Thymus (tissue), 11 donors: ENCODE results near the gene UGT1A4. TPM values are rescaled to one million over a fixed set of nuclear protein-coding genes. Genes with fewer than 3 reads are reported as not detected.

ENCODE experiments used
- DNase-seq, 9 donors: peaks; one replicate each; pipeline ENCODE4 v3.0.0-alpha.2; 2013; ENCODE audit warnings: low spot score in 9 of 9, low read depth in 6 of 9, missing footprints in 1 of 9
- H3K27ac ChIP-seq, 2 donors: one replicate each; pipeline ENCODE4 v1.5.1; 2013; ENCODE audit warnings: control low read depth in 1 of 2, low read depth in 1 of 2, low read length in 1 of 2, mild to moderate bottlenecking in 1 of 2, moderate library complexity in 1 of 2
- H3K27me3 ChIP-seq, 2 donors: one replicate each; pipeline ENCODE4 v1.5.1; 2013; ENCODE audit warnings: low read length in 1 of 2; ENCODE audit not compliant: control insufficient read depth in 2 of 2, insufficient read depth in 1 of 2
- H3K36me3 ChIP-seq, 2 donors: one replicate each; pipeline ENCODE4 v1.5.1; 2013; ENCODE audit warnings: low read length in 1 of 2, mild to moderate bottlenecking in 1 of 2, moderate library complexity in 1 of 2; ENCODE audit not compliant: control insufficient read depth in 2 of 2, insufficient read depth in 2 of 2
- H3K4me1 ChIP-seq, 2 donors: one replicate each; pipeline ENCODE4 v1.5.1; 2013; ENCODE audit warnings: low read length in 2 of 2; ENCODE audit not compliant: control insufficient read depth in 2 of 2, insufficient read depth in 2 of 2
- H3K4me3 ChIP-seq, 2 donors: one replicate each; pipeline ENCODE4 v1.5.1; 2013; ENCODE audit warnings: low read length in 2 of 2, control low read depth in 1 of 2, mild to moderate bottlenecking in 1 of 2
- H3K9me3 ChIP-seq, 2 donors: one replicate each; pipeline ENCODE4 v1.5.1; 2013; ENCODE audit warnings: low read length in 1 of 2, mild to moderate bottlenecking in 1 of 2; ENCODE audit not compliant: control insufficient read depth in 2 of 2, insufficient read depth in 1 of 2
- WGBS: extraction: QIAGEN DNeasy Blood & Tissue Kit; methylation state at CpG from one replicate; pipeline ENCODE4 v1.1.7; 2013; 5-methylcytosine and 5-hydroxymethylcytosine counted together
- polyA plus RNA-seq: library from polyadenylated mRNA; stranded (reverse); fragments of 200-250 nt; gene quantifications from one replicate; pipeline ENCODE4 v1.2.3, GENCODE V29; 2013
- total RNA-seq: library from RNA; stranded (reverse); fragments of 120-200 nt; gene quantifications from one replicate; pipeline ENCODE4 v1.2.4, GENCODE V29; 2013
- donor health status: healthy.

UGT1A4 gene
- total and polyA plus RNA-seq, 2 donors, result 0.09 to 0.34 TPM

DNA sequence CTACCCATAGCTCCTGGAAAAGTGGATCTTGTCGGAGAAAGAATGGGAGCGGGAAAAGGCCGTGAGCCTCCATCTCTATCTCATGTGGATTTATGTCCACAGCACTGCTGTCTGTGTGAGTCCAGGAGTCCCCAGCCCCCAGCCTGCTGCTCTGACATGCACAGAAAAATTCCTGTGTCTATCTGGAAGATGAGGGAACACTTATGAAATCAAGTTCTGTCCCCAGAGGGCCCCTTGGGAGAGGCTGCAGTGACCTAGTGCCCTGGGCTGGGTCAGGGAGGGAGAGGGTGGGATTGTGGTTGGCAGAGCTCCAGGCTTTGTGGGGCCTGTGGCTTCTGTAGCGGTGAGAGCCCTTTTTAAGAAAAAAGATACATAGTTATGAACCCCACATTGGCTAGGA is 98.2 kb downstream of the UGT1A4 start:
- DNase-seq, result no peak
- H3K4me3 ChIP-seq, result no peak overlapping the region
- WGBS, result 79% methylated on average over 4 of the region's 4 CpGs

DNA sequence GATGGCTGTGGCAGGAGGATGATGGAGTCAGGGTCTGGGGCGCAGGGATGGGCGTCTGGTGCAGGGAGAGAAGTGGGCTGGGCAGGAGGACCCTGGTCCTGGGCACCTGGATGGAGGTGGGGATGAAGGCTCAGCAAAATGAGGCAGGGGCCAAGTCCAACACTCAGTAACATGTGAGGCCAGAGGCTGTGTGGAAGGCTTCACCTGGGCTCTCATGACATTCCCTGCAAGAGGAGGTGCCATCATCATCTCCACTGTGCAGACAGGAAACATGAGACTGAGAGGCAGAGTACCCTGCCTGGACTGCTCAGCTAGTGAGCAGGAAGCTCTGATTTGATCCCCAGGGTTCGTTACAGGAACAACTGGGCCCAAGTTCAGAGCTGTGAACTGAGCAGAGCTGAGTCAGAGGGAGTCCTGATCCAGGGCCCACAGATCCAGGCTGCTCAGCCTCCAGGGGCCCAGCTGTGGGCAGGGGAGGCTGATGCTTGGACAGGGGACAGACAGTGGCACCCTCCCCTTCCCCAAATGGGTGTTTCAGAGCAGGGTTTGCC is 98.9 kb downstream of the UGT1A4 start:
- H3K9me3 ChIP-seq, result no peaks in the 10 kb centered on the region
- H3K36me3 ChIP-seq, result no peaks in the 10 kb centered on the region
- H3K4me3 ChIP-seq, result no peak overlapping the region
- H3K27me3 ChIP-seq, result peaks cover 0 to 3% of the 10 kb centered on the region in 2 donors
- DNase-seq, result no peak
- WGBS, result 87% methylated on average over 3 of the region's 3 CpGs
- no peak overlapping the region for H3K27ac ChIP-seq
- H3K4me1 ChIP-seq, result no peaks in the 10 kb centered on the region

More for the DNA sequence above, 98.2 kb downstream of the UGT1A4 start:
- Histone ChIP-seq H3K27me3 (peaks cover 0 to 3% of the 10 kb centered on the region in 2 donors), H3K9me3 (no peaks in the 10 kb centered on the region), H3K27ac (no peak overlapping the region), H3K4me1 (no peaks in the 10 kb centered on the region), H3K36me3 (no peaks in the 10 kb centered on the region)

DNA sequence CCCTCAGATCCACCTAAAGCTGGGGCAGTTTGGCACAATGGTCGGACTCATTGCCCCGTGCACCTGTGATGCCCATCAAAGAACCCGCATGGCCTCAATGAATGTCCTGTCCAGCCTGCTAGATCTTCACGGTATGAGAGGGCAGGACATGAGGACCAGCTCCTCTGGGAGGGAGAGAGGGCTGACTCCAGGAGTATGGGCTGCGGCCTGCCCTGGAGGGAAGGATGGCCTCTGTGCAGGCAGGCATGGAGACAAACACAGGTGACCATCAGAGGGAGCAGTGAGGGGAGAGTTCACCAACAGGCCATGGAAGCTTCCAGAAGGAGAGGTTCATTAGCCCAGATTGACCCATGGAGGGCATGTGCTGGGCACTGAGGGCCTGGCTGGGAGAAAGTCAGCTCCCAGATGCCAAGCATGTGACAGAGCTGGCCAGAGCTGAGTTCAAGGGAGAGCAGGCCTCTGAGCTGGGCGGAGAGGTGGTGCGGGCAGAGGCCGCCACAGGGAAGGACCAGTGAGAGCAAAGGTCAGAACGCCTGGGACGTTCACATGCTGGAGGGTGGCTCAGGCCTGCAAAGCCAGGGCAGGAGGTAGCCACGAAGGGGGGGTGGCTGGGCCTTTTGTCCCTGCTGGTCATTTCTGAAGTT is 99.6 kb downstream of the UGT1A4 start:
- Histone ChIP-seq H3K4me3 (no peak overlapping the region), H3K9me3 (no peaks in the 10 kb centered on the region), H3K4me1 (no peaks in the 10 kb centered on the region), H3K27me3 (peaks cover 0 to 3% of the 10 kb centered on the region in 2 donors), H3K36me3 (no peaks in the 10 kb centered on the region), H3K27ac (no peak overlapping the region)
- DNase-seq, result no peak
- 97% methylated on average over 11 of the region's 11 CpGs for WGBS

DNA sequence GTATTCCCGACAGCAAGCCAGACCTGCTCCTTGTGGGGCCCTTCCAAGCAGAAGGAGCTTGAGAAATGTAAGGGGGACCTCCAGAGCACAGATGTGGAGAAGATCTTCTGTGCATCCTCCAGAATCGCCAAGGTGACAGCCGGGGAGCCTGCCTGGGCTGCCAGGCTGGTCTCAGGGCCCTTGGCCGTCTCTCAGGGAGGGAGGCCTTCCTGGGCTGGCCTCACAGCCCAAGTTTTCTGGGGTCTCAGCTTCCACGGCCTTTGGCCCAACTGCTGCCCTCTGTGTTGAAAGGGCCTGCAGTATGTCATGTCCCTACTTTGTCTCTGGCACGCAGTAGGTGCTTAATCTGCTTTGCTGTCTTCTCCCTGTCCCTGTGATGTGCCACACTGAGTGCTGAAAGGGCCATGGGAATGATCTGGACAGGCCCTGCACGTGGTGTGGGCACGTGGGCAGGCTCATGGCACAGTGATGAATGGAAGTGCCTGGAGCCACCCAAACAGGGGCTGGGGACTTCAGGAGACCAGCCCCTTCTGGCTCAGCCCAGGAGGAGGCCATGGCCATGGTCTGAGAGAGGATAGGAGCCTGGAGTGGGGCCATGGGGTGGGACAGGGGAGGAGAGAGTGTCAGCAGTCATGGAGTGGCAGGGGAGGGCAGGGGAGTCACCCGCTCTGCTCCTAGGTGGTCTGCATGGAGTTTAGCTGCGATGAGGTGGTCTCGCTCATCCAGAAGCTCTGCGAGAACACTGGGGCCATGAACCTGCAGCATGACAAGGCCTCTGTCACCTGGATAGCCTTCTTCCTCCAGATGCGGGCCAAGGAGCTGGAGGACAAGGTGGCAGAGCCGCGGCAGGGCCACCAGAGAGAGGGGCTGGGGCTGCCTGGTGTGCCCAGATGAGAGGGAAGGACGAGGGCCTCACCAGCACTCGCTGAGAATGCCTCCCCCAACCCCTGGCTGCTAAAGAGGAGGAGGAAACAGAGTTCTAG is 100.4 kb downstream of the UGT1A4 start:
- Histone ChIP-seq H3K9me3 (no peaks in the 10 kb centered on the region), H3K4me1 (no peaks in the 10 kb centered on the region), H3K27ac (no peak overlapping the region), H3K27me3 (peaks cover 0 to 3% of the 10 kb centered on the region in 2 donors), H3K4me3 (no peak overlapping the region), H3K36me3 (no peaks in the 10 kb centered on the region)
- WGBS, result 87% methylated on average over 17 of the region's 17 CpGs
- DNase-seq, result no peak

DNA sequence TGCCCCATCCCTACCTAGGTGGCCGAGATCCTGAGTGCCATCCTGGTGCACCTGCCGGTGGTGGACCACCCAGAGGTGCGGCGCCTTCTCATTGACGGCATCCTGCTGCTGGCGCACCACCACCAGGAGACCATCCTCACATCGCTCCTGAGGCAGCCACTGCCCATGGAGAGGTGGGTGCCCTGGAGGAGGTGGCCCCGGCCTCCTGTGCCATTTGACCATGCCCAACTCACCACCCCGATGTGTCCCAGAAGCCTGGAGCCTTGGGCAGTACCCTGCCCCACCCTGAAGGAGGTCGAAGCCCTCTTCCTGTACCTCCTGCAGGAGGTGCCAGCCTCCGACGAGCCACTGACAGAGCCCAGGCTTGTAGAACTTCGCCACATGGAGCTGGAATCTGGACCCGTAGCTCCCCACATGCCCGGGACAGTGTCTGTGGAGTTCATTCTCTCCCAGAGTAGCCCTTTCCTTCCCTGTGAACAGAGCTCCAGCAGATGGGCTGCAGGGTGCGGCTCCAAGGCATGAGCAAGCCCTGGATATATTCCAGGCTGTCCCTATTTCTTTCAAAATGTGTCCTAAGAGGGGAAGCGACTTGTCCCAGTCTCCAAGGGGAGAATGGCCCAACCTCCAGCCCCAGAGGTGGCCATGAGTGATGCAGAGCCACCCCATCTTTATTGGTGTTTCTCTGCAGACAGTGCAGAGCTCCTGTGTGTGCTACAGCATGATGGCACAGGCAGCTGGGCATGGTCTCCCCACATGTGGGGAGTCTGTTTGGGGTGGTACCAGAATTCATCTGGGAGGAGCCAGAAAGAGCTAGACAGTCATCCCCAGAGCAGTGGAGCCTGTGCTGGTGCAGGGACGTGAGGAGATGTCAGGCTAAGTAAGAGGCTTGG is 101.6 kb downstream of the UGT1A4 start:
- no peaks in the 10 kb centered on the region for H3K9me3 ChIP-seq
- no peak overlapping the region for H3K27ac ChIP-seq
- no peak overlapping the region for H3K4me3 ChIP-seq
- DNase-seq, result no peak
- 91% methylated on average over 18 of the region's 18 CpGs for WGBS
- H3K27me3 ChIP-seq, result no peaks in the 10 kb centered on the region
- no peaks in the 10 kb centered on the region for H3K36me3 ChIP-seq
- no peaks in the 10 kb centered on the region for H3K4me1 ChIP-seq

DNA sequence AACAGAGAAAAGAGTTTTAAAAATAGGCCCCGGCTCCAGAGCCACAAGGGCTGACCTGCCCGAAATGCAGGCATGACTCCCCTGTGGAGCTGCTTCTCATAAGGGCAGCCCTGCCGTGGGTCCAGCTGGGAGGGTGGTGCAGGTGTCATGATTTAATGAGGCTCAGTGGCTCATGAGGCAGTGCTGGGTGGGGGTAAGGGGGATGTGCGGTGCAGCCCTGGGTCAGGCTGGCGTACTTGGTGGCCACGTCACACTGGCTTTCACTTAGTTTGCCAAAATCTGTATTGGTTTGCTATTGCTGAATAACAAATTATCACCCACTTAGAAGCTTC is 102.2 kb downstream of the UGT1A4 start:
- H3K27me3 ChIP-seq, result no peaks in the 10 kb centered on the region
- H3K4me3 ChIP-seq, result no peak overlapping the region
- no peaks in the 10 kb centered on the region for H3K9me3 ChIP-seq
- no peaks in the 10 kb centered on the region for H3K36me3 ChIP-seq
- no peak for DNase-seq
- H3K27ac ChIP-seq, result no peak overlapping the region
- WGBS, result 96% methylated on average over 6 of the region's 6 CpGs
- no peaks in the 10 kb centered on the region for H3K4me1 ChIP-seq

DNA sequence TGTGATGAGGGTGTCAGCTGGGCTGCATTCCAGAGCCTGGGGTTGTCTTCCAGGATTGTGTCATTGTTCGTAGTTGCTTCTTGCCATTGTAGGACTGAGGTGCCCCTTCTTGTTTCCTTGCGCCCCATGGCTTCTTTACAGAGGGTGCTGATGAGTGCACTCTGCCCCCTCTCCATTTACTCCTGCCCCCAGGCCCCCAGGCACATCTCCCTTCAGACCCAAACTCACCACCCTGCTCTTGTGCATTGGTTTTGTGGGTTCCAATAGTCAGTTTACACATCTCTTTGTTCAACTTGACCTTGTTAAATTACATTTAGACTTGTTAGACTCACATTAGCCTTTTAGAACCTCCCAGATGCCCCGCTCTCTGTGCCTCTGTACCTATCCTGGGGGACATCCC is 102.7 kb downstream of the UGT1A4 start:
- Histone ChIP-seq H3K9me3 (no peaks in the 10 kb centered on the region), H3K4me1 (no peaks in the 10 kb centered on the region), H3K27me3 (no peaks in the 10 kb centered on the region), H3K27ac (no peak overlapping the region), H3K36me3 (no peaks in the 10 kb centered on the region), H3K4me3 (no peak overlapping the region)
- DNase-seq, result no peak
- 96% methylated on average over 3 of the region's 3 CpGs for WGBS

DNA sequence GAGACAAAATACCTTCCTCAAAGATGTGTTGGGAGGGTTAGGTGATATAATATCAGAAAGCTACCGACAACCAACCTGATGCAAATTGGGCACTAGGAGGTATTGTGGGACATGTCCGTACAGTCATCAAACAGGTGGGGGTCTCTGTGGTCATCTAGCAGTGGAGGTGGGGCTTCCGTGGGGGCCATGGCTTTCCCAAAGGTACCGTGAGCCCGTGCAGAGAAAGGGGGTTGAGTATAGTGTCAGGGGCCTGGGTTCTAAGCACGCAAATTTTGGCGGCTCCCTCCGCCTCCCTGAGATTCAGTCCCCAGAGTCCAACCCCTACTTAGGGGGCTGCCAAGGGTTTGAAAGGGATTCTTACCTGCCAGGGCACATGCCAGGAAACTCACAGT is 103.2 kb downstream of the UGT1A4 start:
- Histone ChIP-seq H3K4me1 (no peaks in the 10 kb centered on the region), H3K27me3 (no peaks in the 10 kb centered on the region), H3K36me3 (no peaks in the 10 kb centered on the region), H3K4me3 (no peak overlapping the region), H3K27ac (no peak overlapping the region), H3K9me3 (no peaks in the 10 kb centered on the region)
- no peak for DNase-seq
- WGBS, result 97% methylated on average over 8 of the region's 8 CpGs
